ENCODE results near the gene AFF1.

DNA sequence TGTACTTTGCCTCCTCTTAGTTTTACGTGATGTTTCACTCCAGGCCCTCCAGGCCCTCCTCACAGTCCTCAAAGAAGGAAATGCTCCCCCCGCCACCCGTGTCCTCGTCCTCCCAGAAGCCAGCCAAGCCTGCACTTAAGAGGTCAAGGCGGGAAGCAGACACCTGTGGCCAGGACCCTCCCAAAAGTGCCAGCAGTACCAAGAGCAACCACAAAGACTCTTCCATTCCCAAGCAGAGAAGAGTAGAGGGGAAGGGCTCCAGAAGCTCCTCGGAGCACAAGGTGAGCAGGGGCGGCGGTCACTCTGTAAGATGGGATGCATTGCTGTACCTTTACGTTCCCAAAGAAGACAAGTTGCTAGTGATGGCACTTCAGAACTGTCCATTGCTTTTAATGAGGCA lies 191.2 kb downstream of the AFF1 start:
- TF ChIP-seq, protein P1, sequence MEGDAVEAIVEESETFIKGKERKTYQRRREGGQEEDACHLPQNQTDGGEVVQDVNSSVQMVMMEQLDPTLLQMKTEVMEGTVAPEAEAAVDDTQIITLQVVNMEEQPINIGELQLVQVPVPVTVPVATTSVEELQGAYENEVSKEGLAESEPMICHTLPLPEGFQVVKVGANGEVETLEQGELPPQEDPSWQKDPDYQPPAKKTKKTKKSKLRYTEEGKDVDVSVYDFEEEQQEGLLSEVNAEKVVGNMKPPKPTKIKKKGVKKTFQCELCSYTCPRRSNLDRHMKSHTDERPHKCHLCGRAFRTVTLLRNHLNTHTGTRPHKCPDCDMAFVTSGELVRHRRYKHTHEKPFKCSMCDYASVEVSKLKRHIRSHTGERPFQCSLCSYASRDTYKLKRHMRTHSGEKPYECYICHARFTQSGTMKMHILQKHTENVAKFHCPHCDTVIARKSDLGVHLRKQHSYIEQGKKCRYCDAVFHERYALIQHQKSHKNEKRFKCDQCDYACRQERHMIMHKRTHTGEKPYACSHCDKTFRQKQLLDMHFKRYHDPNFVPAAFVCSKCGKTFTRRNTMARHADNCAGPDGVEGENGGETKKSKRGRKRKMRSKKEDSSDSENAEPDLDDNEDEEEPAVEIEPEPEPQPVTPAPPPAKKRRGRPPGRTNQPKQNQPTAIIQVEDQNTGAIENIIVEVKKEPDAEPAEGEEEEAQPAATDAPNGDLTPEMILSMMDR (IDR thresholded peaks at IDR 0.05): no peak
- TF ChIP-seq POLR2A (IDR thresholded peaks at IDR 0.05): no peak
